HCT116 (cell line): ENCODE results near the gene SGK1.

Experiments
- EGR1 ChIP-seq: IDR thresholded peaks from 2 replicates; pipeline ENCODE4 v1.6.1; 2012; ENCODE audit warnings: low read depth
- EZH2 ChIP-seq: fragments of 200-600 bp; sonication (generic); IDR thresholded peaks from 2 replicates; pipeline ENCODE4 v1.6.1; 2017; ENCODE audit warnings: antibody characterized with exemption, mixed run types
- EZH2phosphoT487 ChIP-seq: fragments of 200-600 bp; IDR thresholded peaks from 2 replicates; pipeline ENCODE4 v1.6.1; 2018; ENCODE audit warnings: antibody characterized with exemption, borderline replicate concordance
- JUND ChIP-seq: IDR thresholded peaks from 2 replicates; pipeline ENCODE4 v1.6.1; 2012
- POLR2A ChIP-seq: IDR thresholded peaks from 2 replicates; pipeline ENCODE4 v1.7.0; 2011; ENCODE audit warnings: borderline replicate concordance; ENCODE audit not compliant: insufficient read depth, insufficient read length; ENCODE audit errors: extremely low read depth
- SIN3A ChIP-seq: IDR thresholded peaks from 2 replicates; pipeline ENCODE4 v1.6.1; 2012; ENCODE audit warnings: low read depth
- TCF7L2 ChIP-seq: IDR thresholded peaks from 2 replicates; pipeline ENCODE4 v1.7.0; 2011; ENCODE audit warnings: borderline replicate concordance, inconsistent platforms; ENCODE audit not compliant: insufficient read depth, insufficient read length; ENCODE audit errors: extremely low read depth
- YY1 ChIP-seq: IDR thresholded peaks from 2 replicates; pipeline ENCODE4 v1.6.1; 2011; ENCODE audit warnings: low read length, low read depth, moderate library complexity, mild to moderate bottlenecking; ENCODE audit not compliant: insufficient replicate concordance; ENCODE audit errors: extremely low read depth
- ZFX ChIP-seq: fragments of 450-650 bp; IDR thresholded peaks from 2 replicates; pipeline ENCODE4 v1.6.1; 2017
- TF ChIP-seq, protein P1 (sequence below), 3 experiments: fragments of 200-600 bp in 1 of 3; sonication (generic) in 1 of 3; IDR thresholded peaks in 2 of 3; conservative IDR thresholded peaks in 1 of 3; 2 replicates each; pipeline ENCODE4 v1.5.1; 2012 to 2017; ENCODE audit warnings: low read depth in 2 of 3, low read length in 2 of 3, antibody characterized with exemption in 1 of 3, borderline replicate concordance in 1 of 3, control low read depth in 1 of 3, mild to moderate bottlenecking in 1 of 3, mixed read lengths in 1 of 3, mixed run types in 1 of 3, moderate library complexity in 1 of 3; ENCODE audit not compliant: insufficient read depth in 1 of 3
- TF ChIP-seq, protein P2 (sequence below): IDR thresholded peaks from 2 replicates; pipeline ENCODE4 v1.6.1; 2012
- TF ChIP-seq, protein P3 (sequence below): IDR thresholded peaks from 2 replicates; pipeline ENCODE4 v1.6.1; 2012
- TF ChIP-seq, protein P4 (sequence below): IDR thresholded peaks from 2 replicates; pipeline ENCODE4 v1.6.1; 2012; ENCODE audit warnings: low read depth

DNA sequence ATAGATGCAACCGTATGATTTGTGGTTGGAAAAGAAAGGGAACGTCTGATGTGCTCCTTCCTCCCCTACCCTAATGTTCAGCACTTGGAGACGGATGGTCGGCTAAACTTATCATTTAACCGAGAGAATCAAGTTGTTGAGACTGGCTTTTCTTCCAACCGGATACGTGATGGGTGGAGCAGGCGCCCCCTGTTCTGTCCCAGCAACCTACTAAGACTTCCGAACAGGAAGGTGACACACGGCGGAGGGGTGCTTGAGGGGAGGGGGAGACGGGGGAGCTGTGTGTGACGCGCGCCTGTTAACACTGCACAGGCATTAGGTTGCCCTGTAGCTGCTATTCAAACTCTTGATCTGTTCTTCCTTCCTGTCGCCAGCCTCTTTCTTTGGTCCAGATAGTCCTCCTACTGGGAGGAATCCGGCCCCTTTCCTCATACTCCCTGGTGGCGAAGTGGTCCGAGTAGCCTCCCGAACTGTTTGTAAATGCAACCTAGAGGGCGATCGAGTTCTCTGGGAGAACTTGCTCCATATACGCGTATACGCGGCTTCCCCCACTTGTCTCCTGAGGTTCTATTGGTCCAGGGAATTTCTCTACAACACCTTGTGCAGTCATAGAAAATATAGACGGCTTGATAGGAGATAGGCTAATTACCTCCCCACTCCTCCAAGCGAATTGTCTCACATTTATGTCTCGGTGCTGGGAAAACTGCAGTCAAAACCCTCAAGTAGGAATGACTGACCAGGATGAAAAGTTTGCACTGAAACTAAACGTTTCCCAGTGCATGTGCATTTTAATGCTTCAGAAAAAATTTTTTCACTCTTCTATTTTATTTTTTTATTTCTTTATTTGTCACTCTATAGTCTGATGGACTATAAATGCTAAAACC lies 139.5 kb downstream of the SGK1 start:
- TF ChIP-seq YY1 (peak; percentile 13), POLR2A (no peak), SIN3A (no peak), EZH2phosphoT487 (no peak), TCF7L2 (peak; percentile 7), EGR1 (no peak), ZFX (no peak), EZH2 (no peak), JUND (no peak)
- TF ChIP-seq, protein P1, sequence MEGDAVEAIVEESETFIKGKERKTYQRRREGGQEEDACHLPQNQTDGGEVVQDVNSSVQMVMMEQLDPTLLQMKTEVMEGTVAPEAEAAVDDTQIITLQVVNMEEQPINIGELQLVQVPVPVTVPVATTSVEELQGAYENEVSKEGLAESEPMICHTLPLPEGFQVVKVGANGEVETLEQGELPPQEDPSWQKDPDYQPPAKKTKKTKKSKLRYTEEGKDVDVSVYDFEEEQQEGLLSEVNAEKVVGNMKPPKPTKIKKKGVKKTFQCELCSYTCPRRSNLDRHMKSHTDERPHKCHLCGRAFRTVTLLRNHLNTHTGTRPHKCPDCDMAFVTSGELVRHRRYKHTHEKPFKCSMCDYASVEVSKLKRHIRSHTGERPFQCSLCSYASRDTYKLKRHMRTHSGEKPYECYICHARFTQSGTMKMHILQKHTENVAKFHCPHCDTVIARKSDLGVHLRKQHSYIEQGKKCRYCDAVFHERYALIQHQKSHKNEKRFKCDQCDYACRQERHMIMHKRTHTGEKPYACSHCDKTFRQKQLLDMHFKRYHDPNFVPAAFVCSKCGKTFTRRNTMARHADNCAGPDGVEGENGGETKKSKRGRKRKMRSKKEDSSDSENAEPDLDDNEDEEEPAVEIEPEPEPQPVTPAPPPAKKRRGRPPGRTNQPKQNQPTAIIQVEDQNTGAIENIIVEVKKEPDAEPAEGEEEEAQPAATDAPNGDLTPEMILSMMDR (IDR thresholded peaks at IDR 0.05 in 2 of 3, conservative IDR thresholded peaks at IDR 0.05 in 1 of 3; ENCODE audit: borderline replicate concordance in 1 of 3, insufficient read depth in 1 of 3, low read depth in 2 of 3, low read length in 2 of 3): peak; percentile 84 to 92 (median 90)
- TF ChIP-seq, protein P2, sequence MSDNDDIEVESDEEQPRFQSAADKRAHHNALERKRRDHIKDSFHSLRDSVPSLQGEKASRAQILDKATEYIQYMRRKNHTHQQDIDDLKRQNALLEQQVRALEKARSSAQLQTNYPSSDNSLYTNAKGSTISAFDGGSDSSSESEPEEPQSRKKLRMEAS: peak; percentile 40; the same call in 1 of the 2 replicates
- TF ChIP-seq, protein P3, sequence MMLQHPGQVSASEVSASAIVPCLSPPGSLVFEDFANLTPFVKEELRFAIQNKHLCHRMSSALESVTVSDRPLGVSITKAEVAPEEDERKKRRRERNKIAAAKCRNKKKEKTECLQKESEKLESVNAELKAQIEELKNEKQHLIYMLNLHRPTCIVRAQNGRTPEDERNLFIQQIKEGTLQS: no peak
- TF ChIP-seq, protein P4, sequence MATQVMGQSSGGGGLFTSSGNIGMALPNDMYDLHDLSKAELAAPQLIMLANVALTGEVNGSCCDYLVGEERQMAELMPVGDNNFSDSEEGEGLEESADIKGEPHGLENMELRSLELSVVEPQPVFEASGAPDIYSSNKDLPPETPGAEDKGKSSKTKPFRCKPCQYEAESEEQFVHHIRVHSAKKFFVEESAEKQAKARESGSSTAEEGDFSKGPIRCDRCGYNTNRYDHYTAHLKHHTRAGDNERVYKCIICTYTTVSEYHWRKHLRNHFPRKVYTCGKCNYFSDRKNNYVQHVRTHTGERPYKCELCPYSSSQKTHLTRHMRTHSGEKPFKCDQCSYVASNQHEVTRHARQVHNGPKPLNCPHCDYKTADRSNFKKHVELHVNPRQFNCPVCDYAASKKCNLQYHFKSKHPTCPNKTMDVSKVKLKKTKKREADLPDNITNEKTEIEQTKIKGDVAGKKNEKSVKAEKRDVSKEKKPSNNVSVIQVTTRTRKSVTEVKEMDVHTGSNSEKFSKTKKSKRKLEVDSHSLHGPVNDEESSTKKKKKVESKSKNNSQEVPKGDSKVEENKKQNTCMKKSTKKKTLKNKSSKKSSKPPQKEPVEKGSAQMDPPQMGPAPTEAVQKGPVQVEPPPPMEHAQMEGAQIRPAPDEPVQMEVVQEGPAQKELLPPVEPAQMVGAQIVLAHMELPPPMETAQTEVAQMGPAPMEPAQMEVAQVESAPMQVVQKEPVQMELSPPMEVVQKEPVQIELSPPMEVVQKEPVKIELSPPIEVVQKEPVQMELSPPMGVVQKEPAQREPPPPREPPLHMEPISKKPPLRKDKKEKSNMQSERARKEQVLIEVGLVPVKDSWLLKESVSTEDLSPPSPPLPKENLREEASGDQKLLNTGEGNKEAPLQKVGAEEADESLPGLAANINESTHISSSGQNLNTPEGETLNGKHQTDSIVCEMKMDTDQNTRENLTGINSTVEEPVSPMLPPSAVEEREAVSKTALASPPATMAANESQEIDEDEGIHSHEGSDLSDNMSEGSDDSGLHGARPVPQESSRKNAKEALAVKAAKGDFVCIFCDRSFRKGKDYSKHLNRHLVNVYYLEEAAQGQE: no peak
